ENCODE results near the gene TUBA3D. TPM values are rescaled to one million over a fixed set of nuclear protein-coding genes. Genes with fewer than 3 reads are reported as not detected.
"Not testable (repeated sequence)": the region's sequence is repeated elsewhere in the genome, so short reads cannot be mapped to it uniquely, and the experiment has no call there.

Gene TUBA3D
- polyA plus RNA-seq, 3 donors: 0.33 to 0.57 (median 0.45) TPM

- DNase-seq (ENCODE audit: low read depth in 3 of 3, low spot score in 2 of 3): not testable (repeated sequence)
Measured at GRCh38 chr2:131483981-131484820, 8.3 kb downstream of the TUBA3D start.

DNA sequence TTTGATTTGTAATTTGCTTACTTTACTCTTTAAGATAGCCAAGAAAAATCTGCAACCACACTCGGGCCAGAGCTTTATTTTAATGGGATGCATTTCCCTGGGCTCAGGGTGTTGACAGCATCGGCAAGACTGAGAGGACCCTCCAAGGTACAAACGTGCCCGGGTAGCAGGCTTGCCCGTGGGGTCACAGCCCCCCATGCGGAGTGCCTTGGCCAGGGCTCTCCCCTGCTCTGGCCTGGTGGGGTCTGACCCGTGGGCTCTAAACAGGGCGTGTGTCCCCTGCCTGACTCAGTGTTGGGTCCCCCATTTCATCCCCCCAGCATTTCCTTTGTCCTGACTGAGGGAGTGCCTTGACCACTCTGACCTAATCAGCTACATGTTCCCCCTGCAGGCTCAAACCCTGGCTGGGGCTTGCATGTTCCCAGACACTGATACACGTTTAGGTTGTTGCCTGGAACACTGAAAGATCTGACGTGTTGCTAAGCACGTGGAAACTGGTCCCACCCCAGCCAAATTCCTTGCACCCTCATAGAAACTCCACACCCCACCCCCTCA is 9.1 kb downstream of the TUBA3D start:
- not testable (repeated sequence) for DNase-seq (ENCODE audit: low read depth in 3 of 3, low spot score in 2 of 3)

DNA sequence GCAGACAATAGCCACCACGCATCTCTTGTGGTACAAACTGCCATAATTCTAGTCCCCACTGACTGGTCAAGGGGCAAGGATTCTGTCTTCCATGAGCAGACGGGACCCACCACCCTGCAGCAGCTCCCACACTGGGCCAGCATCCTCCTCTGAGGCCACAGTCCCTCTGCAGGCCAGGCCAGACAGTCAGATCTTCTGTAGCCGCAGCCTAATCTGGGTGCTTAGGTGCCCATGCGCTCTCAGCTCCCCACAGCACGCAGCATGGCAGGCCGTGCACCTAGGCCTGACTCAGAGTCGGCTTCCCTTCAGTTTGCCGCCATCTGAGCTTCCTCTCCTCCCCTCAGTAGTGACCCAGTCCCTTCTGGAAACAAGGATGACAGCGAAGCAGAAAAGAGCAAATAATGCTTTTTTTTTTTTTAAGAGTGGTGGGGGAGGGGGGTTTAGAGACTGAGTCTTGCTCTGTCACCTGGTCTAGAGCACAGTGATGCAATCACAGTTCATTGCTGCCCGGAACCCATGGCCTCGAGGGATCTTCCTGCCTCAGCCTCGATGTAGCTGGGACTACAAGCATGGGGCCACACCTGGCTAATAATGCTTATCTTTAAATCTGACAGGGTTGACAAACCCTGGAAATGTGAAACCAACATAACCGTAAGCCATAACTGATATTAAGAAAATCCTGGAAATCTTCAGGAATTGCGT is 10.4 kb downstream of the TUBA3D start:
- not testable (repeated sequence) for DNase-seq (ENCODE audit: low read depth in 3 of 3, low spot score in 2 of 3)

DNA sequence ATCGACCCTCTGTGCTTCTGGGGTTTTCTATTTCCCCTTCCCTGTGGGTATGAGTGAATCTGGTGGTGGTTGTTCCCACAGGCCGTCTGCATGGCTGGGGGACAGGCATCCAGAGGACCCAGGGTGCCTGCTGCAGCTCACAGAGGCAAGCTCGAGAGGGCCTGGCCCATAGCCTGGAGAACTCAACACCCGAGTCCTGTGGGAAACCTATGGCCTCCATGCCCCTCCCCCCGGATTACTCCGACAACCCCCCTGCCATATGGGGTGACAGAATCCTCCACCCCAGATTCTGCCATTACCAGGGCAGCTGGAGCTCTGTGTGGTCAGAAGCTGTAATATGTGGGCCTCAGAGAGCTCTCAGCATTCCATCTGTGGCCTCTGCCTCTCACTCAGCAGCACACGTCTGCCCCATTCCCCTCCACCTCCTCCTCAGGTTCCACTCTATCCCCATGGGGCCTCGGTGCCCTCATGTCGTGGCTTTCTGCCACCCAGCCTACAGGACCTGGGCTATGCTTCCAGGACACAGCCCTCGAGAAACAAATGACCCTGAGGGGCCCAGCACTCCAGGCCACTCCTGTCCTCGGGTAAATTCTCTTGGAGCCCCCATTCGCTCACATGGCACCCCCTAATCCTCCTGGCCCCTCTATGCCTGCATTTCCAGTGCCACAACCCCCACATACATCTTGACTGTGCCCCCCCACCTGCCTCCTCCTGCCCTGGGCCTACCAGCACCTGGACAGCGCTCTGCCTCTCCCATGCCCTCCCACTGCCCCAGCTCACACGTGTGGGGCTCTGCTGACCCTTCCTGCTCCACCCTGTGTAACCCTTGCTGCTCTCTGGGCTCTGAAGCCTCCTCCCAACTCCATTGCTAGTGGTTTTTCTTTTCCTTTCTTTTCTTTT is 12.6 kb downstream of the TUBA3D start:
- no peak for DNase-seq (ENCODE audit: low read depth in 3 of 3, low spot score in 2 of 3)

GRCh38 chr2:131490616-131491468 is 14.9 kb downstream of the TUBA3D start:
- DNase-seq (ENCODE audit: low read depth in 3 of 3, low spot score in 2 of 3): not testable (repeated sequence)

DNA sequence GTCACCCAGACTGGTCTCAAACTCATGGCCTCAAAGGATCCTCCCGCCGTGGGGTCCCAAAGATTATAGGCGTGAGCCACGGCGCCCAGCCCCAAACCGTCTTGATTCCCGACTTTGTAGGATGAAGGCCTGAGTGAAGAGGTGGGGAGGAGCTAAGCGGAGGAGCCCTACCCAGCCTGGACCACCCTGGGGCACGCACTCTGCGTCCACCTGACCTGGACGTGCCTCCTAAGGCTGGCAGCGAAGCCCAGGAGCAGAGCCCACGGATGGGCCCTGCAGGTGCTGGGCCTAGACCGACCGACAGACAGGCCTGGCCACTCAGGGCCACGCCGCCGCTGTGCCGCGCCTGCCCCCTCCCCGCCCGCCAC is 15.5 kb downstream of the TUBA3D start:
- DNase-seq (ENCODE audit: low read depth in 3 of 3, low spot score in 2 of 3): not testable (repeated sequence)

DNA sequence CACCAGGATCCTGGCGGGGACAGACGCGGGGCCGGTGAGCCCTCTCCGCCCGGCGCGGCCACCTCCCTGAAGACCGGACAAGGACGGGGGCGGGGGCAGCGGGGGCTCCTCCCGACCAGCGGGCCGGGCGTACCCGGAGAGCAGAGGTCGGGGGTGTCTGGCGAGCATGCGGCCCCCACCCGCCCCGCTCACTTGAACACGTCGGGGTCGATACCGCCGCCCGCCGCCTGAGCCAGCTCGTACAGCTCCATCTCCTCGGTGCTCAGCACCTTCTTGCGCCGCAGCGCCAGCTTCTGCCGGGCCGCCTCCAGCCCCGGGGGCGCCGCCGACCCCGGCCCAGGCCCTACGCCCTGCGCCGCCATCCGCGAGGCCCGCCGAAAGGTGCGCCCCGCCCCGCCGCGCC is 16.1 kb downstream of the TUBA3D start, which contains the start of gene MZT2A:
Gene MZT2A, minus strand, starts transcription at position 383 of the 403 bp plus-strand sequence. Its CDS starts 21 bp downstream, at position 362.
- not testable (repeated sequence) for DNase-seq (ENCODE audit: low read depth in 3 of 3, low spot score in 2 of 3)

- peak; percentile 80 to 88 (median 87) for DNase-seq (ENCODE audit: low read depth in 3 of 3, low spot score in 2 of 3)
Measured at GRCh38 chr2:131492418-131493198, 16.7 kb downstream of the TUBA3D start.

DNA sequence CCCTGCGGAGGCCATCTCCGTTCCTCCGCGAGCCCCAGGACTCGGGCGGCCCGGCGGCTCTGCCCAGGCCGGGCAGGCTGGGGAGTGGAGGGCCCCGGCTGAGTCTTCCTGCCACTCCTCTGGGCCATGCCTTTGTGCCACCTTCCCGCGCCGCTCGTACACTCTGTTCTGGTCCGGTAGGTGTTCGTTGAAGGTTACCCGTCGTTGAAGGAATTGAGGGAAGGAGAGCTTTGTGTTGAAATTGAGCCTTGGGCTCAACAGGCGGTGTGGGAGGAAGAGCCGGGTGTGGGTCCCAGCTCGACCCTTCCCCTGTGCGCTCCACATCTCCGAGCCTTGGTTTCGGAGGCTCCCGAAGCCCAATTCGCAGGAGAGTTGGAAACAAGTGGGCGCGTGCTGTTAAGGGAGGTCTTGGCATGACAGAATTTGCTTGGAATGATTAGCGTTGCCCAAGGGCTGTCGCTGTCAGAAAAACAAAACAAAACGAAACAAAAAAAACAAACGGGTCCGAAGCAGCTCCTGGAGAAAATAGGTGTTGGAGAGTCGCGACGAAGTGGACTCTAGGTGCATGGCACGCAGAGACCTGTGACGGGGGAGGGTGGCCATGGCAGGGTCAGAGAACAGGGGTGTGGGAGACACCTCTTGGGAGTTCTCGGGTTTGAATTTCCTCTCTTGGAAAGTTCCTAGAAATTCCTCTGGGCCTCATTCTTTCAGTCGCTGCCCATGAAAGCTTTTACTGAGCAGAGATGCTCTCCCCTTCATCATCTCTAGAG is 17.5 kb downstream of the TUBA3D start:
- no peak for DNase-seq (ENCODE audit: low read depth in 3 of 3, low spot score in 2 of 3)

DNA sequence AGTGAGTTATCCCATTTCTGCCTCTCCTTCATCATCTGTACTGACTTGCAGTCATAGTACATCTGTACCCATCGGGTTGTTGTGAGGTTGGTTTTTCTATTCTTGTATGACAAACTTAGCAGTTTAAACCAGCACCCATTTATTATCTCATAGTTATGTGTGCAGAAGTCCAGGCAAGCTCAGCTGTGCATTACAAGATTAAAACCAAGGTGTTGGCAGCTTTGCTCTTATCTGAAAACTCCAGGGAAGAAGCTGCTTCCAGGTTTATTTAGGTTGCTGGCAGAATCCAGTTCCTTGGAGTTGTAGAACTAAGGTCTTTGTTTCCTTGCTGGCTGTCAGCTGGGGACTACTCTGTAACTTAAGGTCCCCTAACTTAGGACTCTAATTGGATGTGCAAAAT is 19.6 kb downstream of the TUBA3D start:
- DNase-seq (ENCODE audit: low read depth in 3 of 3, low spot score in 2 of 3): not testable (repeated sequence)

GRCh38 chr2:131498321-131498973 is 22.5 kb downstream of the TUBA3D start:
- DNase-seq (ENCODE audit: low read depth in 3 of 3, low spot score in 2 of 3): not testable (repeated sequence)

DNA sequence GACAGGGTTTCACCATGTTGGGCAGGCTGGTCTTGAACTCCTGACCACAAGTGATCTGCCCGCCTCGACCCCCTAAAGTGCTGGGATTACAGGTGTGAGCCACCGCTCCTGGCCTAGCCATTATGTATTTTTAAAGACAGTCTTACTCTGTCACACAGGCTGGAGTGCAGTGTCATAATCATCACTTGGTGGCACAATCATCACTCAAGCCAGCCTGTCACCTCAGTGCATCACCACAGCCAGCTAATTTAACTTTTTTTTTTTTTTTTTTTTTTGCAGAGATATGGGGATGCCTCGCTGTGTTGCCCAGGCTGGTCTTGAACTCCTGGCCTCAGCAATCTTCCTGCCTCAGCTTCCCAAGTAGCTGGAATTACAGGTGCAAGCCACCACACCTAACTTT is 27.7 kb downstream of the TUBA3D start:
- not testable (repeated sequence) for DNase-seq (ENCODE audit: low read depth in 3 of 3, low spot score in 2 of 3)

GRCh38 chr2:131504082-131504750 is 28.3 kb downstream of the TUBA3D start:
- DNase-seq (ENCODE audit: low read depth in 3 of 3, low spot score in 2 of 3): not testable (repeated sequence)

GRCh38 chr2:131509615-131510014 is 33.7 kb downstream of the TUBA3D start:
- DNase-seq (ENCODE audit: low read depth in 3 of 3, low spot score in 2 of 3): no peak

DNA sequence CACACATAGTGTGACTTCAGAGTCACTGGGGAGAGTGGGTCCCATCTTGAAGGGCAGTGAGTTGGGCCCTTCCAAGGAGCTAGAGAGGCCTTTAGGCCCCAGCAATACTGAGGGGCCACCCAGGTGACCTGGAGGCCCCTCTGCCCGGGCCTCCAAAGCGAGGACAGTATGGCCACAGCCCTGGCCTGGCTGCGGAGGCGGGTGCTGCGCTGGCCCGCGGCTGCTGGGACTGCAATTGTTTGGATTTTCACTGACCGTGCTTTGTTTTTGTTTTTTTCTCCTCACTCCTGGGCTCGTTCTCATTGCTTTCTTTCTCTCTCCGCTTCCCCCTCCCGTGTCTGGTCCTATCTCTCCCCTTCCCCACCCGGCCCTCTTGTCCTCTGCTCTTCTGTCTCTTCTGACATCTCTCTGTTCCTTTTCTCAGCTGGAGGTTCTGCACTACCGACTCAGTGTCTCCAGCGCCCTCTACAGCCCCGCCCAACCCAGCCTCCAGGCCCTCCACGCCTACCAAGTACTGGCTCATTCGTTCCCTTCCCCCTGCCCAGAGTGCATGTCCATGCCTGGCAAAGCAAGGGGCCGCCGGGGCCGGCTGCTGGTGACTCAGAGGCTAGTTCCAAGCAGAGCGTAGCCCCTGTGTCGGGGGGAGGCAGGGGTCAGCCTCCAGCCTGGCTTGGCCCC is 35.5 kb downstream of the TUBA3D start:
- not testable (repeated sequence) for DNase-seq (ENCODE audit: low read depth in 3 of 3, low spot score in 2 of 3)

Data from right renal cortex interstitium (tissue), 3 donors.